ENCODE measurements around the gene A2ML1.

Gene A2ML1

GRCh38 chr12:8890313-8891085 is 68.1 kb downstream of the A2ML1 start:
- peak overlapping the region; percentile 64 for H3K9ac ChIP-seq (ENCODE audit: low read depth, low read length, poor library complexity, severe bottlenecking)
- H4K20me1 ChIP-seq (ENCODE audit: insufficient read depth, low read length, poor library complexity, severe bottlenecking), result no peaks in the 10 kb centered on the region
- H3K4me1 ChIP-seq (ENCODE audit: insufficient read depth, low read length, poor library complexity, severe bottlenecking), result peaks cover 9% of the 10 kb centered on the region
- H3K9me2 ChIP-seq (replicated peaks; ENCODE audit: low read depth, low read length), result no peaks in the 10 kb centered on the region
- H3K4me3 ChIP-seq (ENCODE audit: low read length, poor library complexity, severe bottlenecking), result peak overlapping the region; percentile 73
- TF ChIP-seq EZH2phosphoT487 (IDR thresholded peaks at IDR 0.05; ENCODE audit: borderline replicate concordance) (no peak), CTCF (conservative IDR thresholded peaks at IDR 0.05; ENCODE audit: low read length) (peak; percentile 96)
- no peaks in the 10 kb centered on the region for H3K27me3 ChIP-seq (ENCODE audit: insufficient read depth, low read length, poor library complexity, severe bottlenecking)
- no peaks in the 10 kb centered on the region for H3K79me2 ChIP-seq (ENCODE audit: insufficient read depth, low read length)
- no peaks in the 10 kb centered on the region for H3K36me3 ChIP-seq (ENCODE audit: insufficient read depth, low read length)
- H3F3A ChIP-seq (ENCODE audit: low read depth), result no peaks in the 10 kb centered on the region
- peak overlapping the region; percentile 98 for H2AFZ ChIP-seq (ENCODE audit: low read length)
- peak overlapping the region; percentile 66 for H3K4me2 ChIP-seq (ENCODE audit: low read depth, low read length, poor library complexity, severe bottlenecking)
- no peaks in the 10 kb centered on the region for H3K9me3 ChIP-seq (ENCODE audit: insufficient read depth, low read depth, low read length)

- Histone ChIP-seq H3K4me3 (ENCODE audit: low read length, poor library complexity, severe bottlenecking) (no peak overlapping the region), H3K36me3 (ENCODE audit: insufficient read depth, low read length) (no peaks in the 10 kb centered on the region), H3K4me2 (ENCODE audit: low read depth, low read length, poor library complexity, severe bottlenecking) (no peak overlapping the region), H3F3A (ENCODE audit: low read depth) (no peaks in the 10 kb centered on the region), H2AFZ (ENCODE audit: low read length) (no peak overlapping the region), H3K9me3 (ENCODE audit: insufficient read depth, low read depth, low read length) (no peaks in the 10 kb centered on the region), H3K9me2 (replicated peaks; ENCODE audit: low read depth, low read length) (no peaks in the 10 kb centered on the region), H4K20me1 (ENCODE audit: insufficient read depth, low read length, poor library complexity, severe bottlenecking) (no peaks in the 10 kb centered on the region), H3K4me1 (ENCODE audit: insufficient read depth, low read length, poor library complexity, severe bottlenecking) (peaks cover 9% of the 10 kb centered on the region), H3K79me2 (ENCODE audit: insufficient read depth, low read length) (no peaks in the 10 kb centered on the region), H3K9ac (ENCODE audit: low read depth, low read length, poor library complexity, severe bottlenecking) (no peak overlapping the region), H3K27me3 (ENCODE audit: insufficient read depth, low read length, poor library complexity, severe bottlenecking) (no peaks in the 10 kb centered on the region)
- no peak for TF ChIP-seq EZH2phosphoT487 (IDR thresholded peaks at IDR 0.05; ENCODE audit: borderline replicate concordance)
- no peak for TF ChIP-seq CTCF (conservative IDR thresholded peaks at IDR 0.05; ENCODE audit: low read length)
These were observed 69.6 kb downstream of the A2ML1 start for GRCh38 chr12:8891976-8892375.

- no peaks in the 10 kb centered on the region for H4K20me1 ChIP-seq (ENCODE audit: insufficient read depth, low read length, poor library complexity, severe bottlenecking)
- peaks cover 9% of the 10 kb centered on the region for H3K4me1 ChIP-seq (ENCODE audit: insufficient read depth, low read length, poor library complexity, severe bottlenecking)
- H3K9me2 ChIP-seq (replicated peaks; ENCODE audit: low read depth, low read length), result no peaks in the 10 kb centered on the region
- no peaks in the 10 kb centered on the region for H3K9me3 ChIP-seq (ENCODE audit: insufficient read depth, low read depth, low read length)
- H3K9ac ChIP-seq (ENCODE audit: low read depth, low read length, poor library complexity, severe bottlenecking), result no peak overlapping the region
- no peaks in the 10 kb centered on the region for H3K79me2 ChIP-seq (ENCODE audit: insufficient read depth, low read length)
- no peaks in the 10 kb centered on the region for H3K27me3 ChIP-seq (ENCODE audit: insufficient read depth, low read length, poor library complexity, severe bottlenecking)
- H3K36me3 ChIP-seq (ENCODE audit: insufficient read depth, low read length), result no peaks in the 10 kb centered on the region
- H3F3A ChIP-seq (ENCODE audit: low read depth), result no peaks in the 10 kb centered on the region
- H3K4me2 ChIP-seq (ENCODE audit: low read depth, low read length, poor library complexity, severe bottlenecking), result no peak overlapping the region
- TF ChIP-seq EZH2phosphoT487 (IDR thresholded peaks at IDR 0.05; ENCODE audit: borderline replicate concordance), result no peak
- TF ChIP-seq CTCF (conservative IDR thresholded peaks at IDR 0.05; ENCODE audit: low read length), result no peak
- no peak overlapping the region for H3K4me3 ChIP-seq (ENCODE audit: low read length, poor library complexity, severe bottlenecking)
- H2AFZ ChIP-seq (ENCODE audit: low read length), result no peak overlapping the region
These were observed 72.0 kb downstream of the A2ML1 start for GRCh38 chr12:8894378-8894777.

Data from Loucy (cell line).